Right lobe of liver (tissue), 6 donors: Measurements from ENCODE around the gene STX5. TPM values are rescaled to one million over a fixed set of nuclear protein-coding genes. Genes with fewer than 3 reads are reported as not detected.
"Not testable (repeated sequence)": the region's sequence is repeated elsewhere in the genome, so short reads cannot be mapped to it uniquely, and the experiment has no call there.

ENCODE experiments used
- ATAC-seq, 4 donors: fragments of 200-7000 bp; cut with Tn5 transposase; one replicate each; pipeline ENCODE4 v1.9.1; 2020; ENCODE audit warnings: mild to moderate bottlenecking in 4 of 4, moderate library complexity in 4 of 4
- DNase-seq, 3 donors: peaks; one replicate each; pipeline ENCODE4 v3.0.0-alpha.2; 2020
- H3K27ac ChIP-seq, 3 donors: fragments of 200-600 bp; one replicate each; pipeline ENCODE4 v1.8.0; 2022
- H3K27me3 ChIP-seq, 2 donors: fragments of 200-600 bp; one replicate each; pipeline ENCODE4 v1.8.0; 2022
- H3K36me3 ChIP-seq, 4 donors: fragments of 200-600 bp; sonication (generic) in 1 of 4; one replicate each; pipeline versions ENCODE4 v1.5.1 to v1.8.0; 2017 to 2022; ENCODE audit warnings: control low read depth in 1 of 4
- H3K4me1 ChIP-seq, 4 donors: fragments of 200-600 bp; sonication (generic) in 1 of 4; one replicate each; pipeline versions ENCODE4 v1.5.1 to v1.8.0; 2017 to 2022; ENCODE audit warnings: control low read depth in 1 of 4
- H3K4me3 ChIP-seq, 3 donors: fragments of 200-600 bp; one replicate each; pipeline ENCODE4 v1.8.0; 2022
- H3K9me3 ChIP-seq, 4 donors: fragments of 200-600 bp; sonication (generic) in 1 of 4; one replicate each; pipeline versions ENCODE4 v1.5.1 to v1.8.0; 2017 to 2022; ENCODE audit warnings: control low read depth in 1 of 4
- CTCF ChIP-seq, 4 donors: fragments of 200-600 bp in 3 of 4; fragments of 450-650 bp in 1 of 4; IDR thresholded peaks; one replicate each; pipeline versions ENCODE4 v1.5.1 to v1.8.0; 2016 to 2022; ENCODE audit warnings: antibody characterized with exemption in 4 of 4, mild to moderate bottlenecking in 2 of 4
- POLR2A ChIP-seq: fragments of 450-650 bp; IDR thresholded peaks from one replicate; pipeline ENCODE4 v1.6.1; 2017; ENCODE audit warnings: antibody characterized with exemption, mild to moderate bottlenecking
- WGBS: methylation state at CpG from one replicate; pipeline ENCODE4 v1.1.6; 2018; ENCODE audit warnings: low coverage, low lambda C conversion rate; ENCODE audit not compliant: insufficient coverage; ENCODE audit errors: missing lambda C conversion rate; 5-methylcytosine and 5-hydroxymethylcytosine counted together
- intact Hi-C, 2 donors: fragments of 100-400 bp; cut with DNase I; formaldehyde crosslinking; loops; one replicate each; pipeline versions ENCODE4 v1.11.2 to v1.14.1; 2022
- total RNA-seq, 6 experiments: library from RNA; depleted of rRNA in 2 of 6; stranded (reverse); fragments of >200 nt in 2 of 6; fragmentation: NEBNext Ultra II Directional in 3 of 6; extraction: Animal tissue kit (Norgen Biotek cat#: 25700) in 3 of 6; gene quantifications; one replicate each; pipeline versions ENCODE4 v1.1.0 to v1.2.4, GENCODE V29; 2016 to 2023
- donor health status: DM: no; HTN: yes; CAD: no.
- donor health status: DM: no; HTN: no; CAD: no.
- donor health status: DM: no; HTN: no; CAD: no.
- donor health status: DM: no; HTN: yes; CAD: no.
- donor health status: DM: no; HTN: yes; CAD: no.

Gene STX5
- total RNA-seq, 6 experiments from 2014 or later: 22.1 to 27.8 (median 24.6) TPM

GRCh38 chr11:62832336-62833234 is 734 bp upstream of the STX5 start, which contains the start of gene TEX54:
Gene TEX54, minus strand, starts transcription at chr11:62832841.
- peaks cover 0 to 29% (median 9%) of the 10 kb centered on the region in 4 donors for H3K4me1 ChIP-seq
- no peaks in the 10 kb centered on the region for H3K27me3 ChIP-seq
- TF ChIP-seq POLR2A: no peak
- no peaks in the 10 kb centered on the region for H3K9me3 ChIP-seq
- DNase-seq: peak; percentile 52 to 70 (median 62)
- peaks cover 0 to 28% (median 9%) of the 10 kb centered on the region in 4 donors for H3K36me3 ChIP-seq
- H3K4me3 ChIP-seq: peak within 1 kb of the TSS; percentile 80 to 99 (median 80)
- peak within 1 kb of the TSS; percentile 84 to 90 (median 88) for H3K27ac ChIP-seq
- ATAC-seq: peak; percentile 8 to 27 (median 20)
- WGBS: 6% methylated on average over 29 of the region's 40 CpGs
- intact Hi-C loops: no loop called here

- 1% methylated on average over 23 of the region's 33 CpGs for WGBS
- intact Hi-C loops: no loop called here
- Histone ChIP-seq H3K4me3 (peak overlapping the region; percentile 80 to 99 (median 80)), H3K36me3 (peaks cover 0 to 38% (median 16%) of the 10 kb centered on the region in 4 donors), H3K4me1 (peaks cover 0 to 29% (median 9%) of the 10 kb centered on the region in 4 donors), H3K27ac (peak overlapping the region; percentile 84 to 90 (median 88)), H3K27me3 (no peaks in the 10 kb centered on the region), H3K9me3 (no peaks in the 10 kb centered on the region)
- ATAC-seq (no peak), DNase-seq (no peak)
- no peak for TF ChIP-seq POLR2A
- no peak for TF ChIP-seq CTCF (IDR thresholded peaks at IDR 0.05)
Observed at GRCh38 chr11:62830904-62831519, 839 bp downstream of the STX5 start.

- 98% methylated on average over 5 of the region's 8 CpGs for WGBS
- H3K27me3 ChIP-seq, intact Hi-C loops, H3K4me3 ChIP-seq, ATAC-seq, H3K27ac ChIP-seq, H3K9me3 ChIP-seq, DNase-seq: not testable (repeated sequence)
- Histone ChIP-seq H3K36me3 (peaks cover 9 to 48% (median 31%) of the 10 kb centered on the region in 4 donors), H3K4me1 (peaks cover 0 to 20% (median 6%) of the 10 kb centered on the region in 4 donors)
Observed at GRCh38 chr11:62828130-62828529, 3.7 kb downstream of the STX5 start.

GRCh38 chr11:62823677-62824076 is 8.2 kb downstream of the STX5 start:
- H3K36me3 ChIP-seq: peaks cover 9 to 84% (median 53%) of the 10 kb centered on the region in 4 donors
- DNase-seq (no peak), ATAC-seq (no peak)
- H3K27me3 ChIP-seq: no peaks in the 10 kb centered on the region
- no peaks in the 10 kb centered on the region for H3K4me1 ChIP-seq
- no peak overlapping the region for H3K27ac ChIP-seq
- WGBS: 90% methylated on average over 2 of the region's 3 CpGs
- intact Hi-C loops: no loop called here
- H3K9me3 ChIP-seq: no peaks in the 10 kb centered on the region
- no peak overlapping the region for H3K4me3 ChIP-seq
- no peak for TF ChIP-seq POLR2A
- TF ChIP-seq CTCF (IDR thresholded peaks at IDR 0.05): no peak

- DNase-seq (no peak), ATAC-seq (no peak)
- WGBS: 83% methylated on average over 4 of the region's 4 CpGs
- Histone ChIP-seq H3K4me3 (no peak overlapping the region), H3K27me3 (no peaks in the 10 kb centered on the region), H3K9me3 (no peaks in the 10 kb centered on the region), H3K4me1 (no peaks in the 10 kb centered on the region), H3K27ac (no peak overlapping the region), H3K36me3 (peaks cover 0 to 54% (median 22%) of the 10 kb centered on the region in 4 donors)
- intact Hi-C loops: no loop called here
- TF ChIP-seq CTCF (IDR thresholded peaks at IDR 0.05) (no peak), POLR2A (no peak)
Observed at GRCh38 chr11:62817129-62817528, 14.7 kb downstream of the STX5 start.
